Activated naive CD4-positive, alpha-beta T cell (primary cell): ENCODE data around the gene RBM8A.
A peak's percentile ranks its signal among the peaks of the same experiment; 100 is the strongest.
"Not testable (repeated sequence)": the region's sequence is repeated elsewhere in the genome, so short reads cannot be mapped to it uniquely, and the experiment has no call there.

Experiments used
- DNase-seq, 4 experiments: peaks; one replicate each; lab custom pipeline; 2025; lab: John Stamatoyannopoulos, UW

Gene RBM8A

GRCh38 chr1:145956781-145957442 is 29.6 kb upstream of the RBM8A start:
- no peak for DNase-seq

GRCh38 chr1:145956361-145956760 is 29.1 kb upstream of the RBM8A start:
- DNase-seq = no peak

- no peak for DNase-seq
Measured at GRCh38 chr1:145955436-145955835, 28.2 kb upstream of the RBM8A start.

GRCh38 chr1:145953861-145954260 is 26.6 kb upstream of the RBM8A start:
- DNase-seq = no peak

GRCh38 chr1:145952903-145953302 is 25.6 kb upstream of the RBM8A start:
- no peak for DNase-seq

- no peak for DNase-seq
Measured at GRCh38 chr1:145951526-145951925, 24.2 kb upstream of the RBM8A start.

GRCh38 chr1:145949219-145949618 is 21.9 kb upstream of the RBM8A start:
- DNase-seq = no peak

- DNase-seq = no peak
Measured at GRCh38 chr1:145947551-145947950, 20.3 kb upstream of the RBM8A start.

GRCh38 chr1:145946477-145946986 is 19.2 kb upstream of the RBM8A start:
- DNase-seq = no peak

- no peak for DNase-seq
Measured at GRCh38 chr1:145944532-145944931, 17.2 kb upstream of the RBM8A start.

- no peak for DNase-seq
Measured at GRCh38 chr1:145942871-145943270, 15.6 kb upstream of the RBM8A start.

GRCh38 chr1:145942405-145942804 is 15.1 kb upstream of the RBM8A start:
- DNase-seq = no peak

- DNase-seq = no peak
Measured at GRCh38 chr1:145937436-145937835, 10.2 kb upstream of the RBM8A start.

GRCh38 chr1:145936247-145936646 is 9.0 kb upstream of the RBM8A start:
- no peak for DNase-seq

GRCh38 chr1:145935708-145936107 is 8.4 kb upstream of the RBM8A start:
- DNase-seq = no peak

GRCh38 chr1:145932522-145933009 is 5.3 kb upstream of the RBM8A start:
- DNase-seq = not testable (repeated sequence)

- DNase-seq = no peak
Measured at GRCh38 chr1:145927916-145928643, 796 bp upstream of the RBM8A start.

GRCh38 chr1:145926686-145927062 is 610 bp downstream of the RBM8A start:
- peak in 1 of 4 experiments; percentile 21 for DNase-seq

GRCh38 chr1:145922266-145922665 is 5.0 kb downstream of the RBM8A start:
- DNase-seq = no peak

GRCh38 chr1:145920297-145920696 is 7.0 kb downstream of the RBM8A start:
- DNase-seq = not testable (repeated sequence)

- DNase-seq = no peak
Measured at GRCh38 chr1:145918992-145919939, 8.0 kb downstream of the RBM8A start.
